Esophagus squamous epithelium (tissue), 4 donors: ENCODE measurements around the gene EEF1A1.

Experiments used
- CTCF ChIP-seq, 6 experiments: fragments of 450-650 bp in 4 of 6; fragments of 200-600 bp in 2 of 6; sonication (generic) in 2 of 6; IDR thresholded peaks; one replicate each; pipeline ENCODE4 v1.5.1; 2016 to 2019; ENCODE audit warnings: antibody characterized with exemption in 6 of 6, mild to moderate bottlenecking in 4 of 6, moderate library complexity in 4 of 6
- POLR2A ChIP-seq, 4 donors: fragments of 450-650 bp; IDR thresholded peaks; one replicate each; pipeline ENCODE4 v1.6.1; 2017; ENCODE audit warnings: antibody characterized with exemption in 4 of 4, mild to moderate bottlenecking in 4 of 4, moderate library complexity in 3 of 4

GRCh38 chr6:73509851-73510250 lies 11.0 kb downstream of the EEF1A1 start:
- no peak for TF ChIP-seq CTCF (IDR thresholded peaks at IDR 0.05)
- no peak for TF ChIP-seq POLR2A (IDR thresholded peaks at IDR 0.05)
